ENCODE results near the gene CYB5R3.

DNA sequence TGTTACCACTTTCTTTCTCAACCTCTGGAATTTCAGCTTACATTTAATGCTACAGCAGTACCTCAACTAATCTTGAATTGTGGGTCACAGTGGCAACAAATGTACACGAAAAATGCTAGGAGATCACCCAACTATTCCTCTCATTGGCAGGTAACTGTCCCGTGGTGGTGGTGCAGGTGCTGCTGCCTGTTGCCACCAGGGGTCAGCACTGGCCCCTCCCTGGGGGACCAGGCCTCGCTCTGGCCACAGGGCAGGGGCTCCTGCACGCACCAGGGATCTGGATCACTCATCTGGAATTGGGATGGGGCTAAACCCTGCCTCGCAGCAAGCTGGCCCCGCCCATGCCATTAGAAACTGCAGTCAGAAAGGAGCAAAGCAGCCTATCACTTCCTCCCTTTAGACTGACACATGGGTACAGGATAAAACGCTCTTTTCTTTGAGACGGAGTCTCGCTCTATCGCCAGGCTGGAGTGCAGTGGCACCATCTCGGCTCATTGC lies 27.6 kb downstream of the CYB5R3 start:
- TF ChIP-seq ESRRA (IDR thresholded peaks at IDR 0.05; ENCODE audit: borderline replicate concordance, low read length) (no peak), POLR2A (IDR thresholded peaks at IDR 0.05; ENCODE audit: low read length) (no peak)
- TF ChIP-seq, protein P1, sequence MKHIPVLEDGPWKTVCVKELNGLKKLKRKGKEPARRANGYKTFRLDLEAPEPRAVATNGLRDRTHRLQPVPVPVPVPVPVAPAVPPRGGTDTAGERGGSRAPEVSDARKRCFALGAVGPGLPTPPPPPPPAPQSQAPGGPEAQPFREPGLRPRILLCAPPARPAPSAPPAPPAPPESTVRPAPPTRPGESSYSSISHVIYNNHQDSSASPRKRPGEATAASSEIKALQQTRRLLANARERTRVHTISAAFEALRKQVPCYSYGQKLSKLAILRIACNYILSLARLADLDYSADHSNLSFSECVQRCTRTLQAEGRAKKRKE (CRISPR knock-in tag; IDR thresholded peaks at IDR 0.05; ENCODE audit: low read depth), result no peak
